ENCODE results near the gene NRN1L.
"Not testable (repeated sequence)": the region's sequence is repeated elsewhere in the genome, so short reads cannot be mapped to it uniquely, and the experiment has no call there.

NRN1L gene

GRCh38 chr16:67860589-67861398 lies 23.9 kb upstream of the NRN1L start:
- Histone ChIP-seq H3K27me3 (ENCODE audit: insufficient read depth, poor library complexity, severe bottlenecking) (no peaks in the 10 kb centered on the region), H3K9me3 (ENCODE audit: severe bottlenecking) (no peaks in the 10 kb centered on the region), H3K36me3 (ENCODE audit: low read depth) (peaks cover 34% of the 10 kb centered on the region), H3K4me3 (ENCODE audit: severe bottlenecking) (no peak overlapping the region), H3K27ac (ENCODE audit: poor library complexity, severe bottlenecking) (peak overlapping the region; percentile 3), H3K4me1 (ENCODE audit: insufficient read depth, poor library complexity, severe bottlenecking) (peaks cover 30% of the 10 kb centered on the region)
- DNase-seq (ENCODE audit: low spot score) = no peak
- peak; percentile 26 for ATAC-seq (ENCODE audit: low read depth)
- TF ChIP-seq CTCF (IDR thresholded peaks at IDR 0.05; ENCODE audit: poor library complexity, severe bottlenecking) = no peak

- Histone ChIP-seq H3K27me3 (ENCODE audit: insufficient read depth, poor library complexity, severe bottlenecking) (no peaks in the 10 kb centered on the region), H3K36me3 (ENCODE audit: low read depth) (peaks cover 42% of the 10 kb centered on the region), H3K27ac (ENCODE audit: poor library complexity, severe bottlenecking) (no peak overlapping the region), H3K4me1 (ENCODE audit: insufficient read depth, poor library complexity, severe bottlenecking) (peaks cover 26% of the 10 kb centered on the region), H3K4me3 (ENCODE audit: severe bottlenecking) (no peak overlapping the region), H3K9me3 (ENCODE audit: severe bottlenecking) (no peaks in the 10 kb centered on the region)
- DNase-seq (ENCODE audit: low spot score) = no peak
- no peak for ATAC-seq (ENCODE audit: low read depth)
- TF ChIP-seq CTCF (IDR thresholded peaks at IDR 0.05; ENCODE audit: poor library complexity, severe bottlenecking) = no peak
Observed at GRCh38 chr16:67861877-67862276, 22.8 kb upstream of the NRN1L start.

GRCh38 chr16:67862623-67863583 lies 21.8 kb upstream of the NRN1L start:
- no peak for DNase-seq (ENCODE audit: low spot score)
- ATAC-seq (ENCODE audit: low read depth) = no peak
- no peaks in the 10 kb centered on the region for H3K27me3 ChIP-seq (ENCODE audit: insufficient read depth, poor library complexity, severe bottlenecking)
- no peak overlapping the region for H3K27ac ChIP-seq (ENCODE audit: poor library complexity, severe bottlenecking)
- H3K36me3 ChIP-seq (ENCODE audit: low read depth) = peaks cover 53% of the 10 kb centered on the region
- no peak overlapping the region for H3K4me3 ChIP-seq (ENCODE audit: severe bottlenecking)
- H3K4me1 ChIP-seq (ENCODE audit: insufficient read depth, poor library complexity, severe bottlenecking) = peaks cover 17% of the 10 kb centered on the region
- no peak for TF ChIP-seq CTCF (IDR thresholded peaks at IDR 0.05; ENCODE audit: poor library complexity, severe bottlenecking)
- no peaks in the 10 kb centered on the region for H3K9me3 ChIP-seq (ENCODE audit: severe bottlenecking)

- not testable (repeated sequence) for H3K4me3 ChIP-seq (ENCODE audit: severe bottlenecking); DNase-seq (ENCODE audit: low spot score); H3K9me3 ChIP-seq (ENCODE audit: severe bottlenecking); H3K27me3 ChIP-seq (ENCODE audit: insufficient read depth, poor library complexity, severe bottlenecking); ATAC-seq (ENCODE audit: low read depth); H3K27ac ChIP-seq (ENCODE audit: poor library complexity, severe bottlenecking)
- Histone ChIP-seq H3K4me1 (ENCODE audit: insufficient read depth, poor library complexity, severe bottlenecking) (peaks cover 12% of the 10 kb centered on the region), H3K36me3 (ENCODE audit: low read depth) (peaks cover 64% of the 10 kb centered on the region)
Observed at GRCh38 chr16:67864044-67864443, 20.6 kb upstream of the NRN1L start.

- Histone ChIP-seq H3K4me3 (ENCODE audit: severe bottlenecking) (no peak overlapping the region), H3K36me3 (ENCODE audit: low read depth) (peaks cover 70% of the 10 kb centered on the region), H3K4me1 (ENCODE audit: insufficient read depth, poor library complexity, severe bottlenecking) (peaks cover 12% of the 10 kb centered on the region), H3K27me3 (ENCODE audit: insufficient read depth, poor library complexity, severe bottlenecking) (no peaks in the 10 kb centered on the region), H3K9me3 (ENCODE audit: severe bottlenecking) (no peaks in the 10 kb centered on the region), H3K27ac (ENCODE audit: poor library complexity, severe bottlenecking) (no peak overlapping the region)
- DNase-seq (ENCODE audit: low spot score) = no peak
- ATAC-seq (ENCODE audit: low read depth) = no peak
- no peak for TF ChIP-seq CTCF (IDR thresholded peaks at IDR 0.05; ENCODE audit: poor library complexity, severe bottlenecking)
Observed at GRCh38 chr16:67864594-67864993, 20.1 kb upstream of the NRN1L start.
